IMR-90 (cell line): ENCODE results near the gene NKX6-2. TPM values are rescaled to one million over a fixed set of nuclear protein-coding genes. Genes with fewer than 3 reads are reported as not detected.

Experiments used
- ATAC-seq: fragments of 200-7000 bp; cut with Tn5 transposase; 2 replicates; pipeline ENCODE4 v1.9.1; 2020; ENCODE audit warnings: low read depth, mild to moderate bottlenecking, moderate library complexity
- BruUV-seq: library from RNA; stranded (reverse); fragments of 400-500 nt; replicated peaks from 2 replicates; lab custom pipeline; 2021; lab: Mats Ljungman, UMichigan
- CTCF ChIA-PET: fragments of 300-600 bp; formaldehyde crosslinking; extraction: SDS; loops from one replicate; lab custom pipeline; 2021; ENCODE audit warnings: antibody characterized with exemption; lab: Yijun Ruan, JAX
- POLR2A ChIA-PET: fragments of 300-600 bp; sonication (Branson Sonifier 250); formaldehyde crosslinking; loops from one replicate; lab custom pipeline; 2022; ENCODE audit warnings: antibody characterized with exemption; ENCODE audit not compliant: unreplicated experiment; lab: Charles Lee
- DNase-seq: peaks from one replicate; pipeline ENCODE4 v3.0.0; 2013
- H2AFZ ChIP-seq: replicated peaks from 2 replicates; pipeline ENCODE3; 2013; ENCODE audit warnings: low read length, mild to moderate bottlenecking; ENCODE audit not compliant: poor library complexity
- H2AK5ac ChIP-seq: 2 replicates; pipeline ENCODE4 v1.6.1; 2013; ENCODE audit warnings: low read depth, low read length, inconsistent platforms
- H2AK9ac ChIP-seq: replicated peaks from 2 replicates; pipeline ENCODE3; 2013; ENCODE audit warnings: mild to moderate bottlenecking, low read depth, low read length, moderate library complexity; ENCODE audit not compliant: poor library complexity
- H2BK120ac ChIP-seq: 2 replicates; pipeline ENCODE4 v1.6.1; 2013; ENCODE audit warnings: low read depth, low read length, inconsistent platforms
- H2BK15ac ChIP-seq: 3 replicates; pipeline ENCODE4 v1.6.1; 2013; ENCODE audit warnings: low read depth, low read length, inconsistent platforms
- H2BK20ac ChIP-seq: 2 replicates; pipeline ENCODE4 v1.6.1; 2013; ENCODE audit warnings: low read depth, mild to moderate bottlenecking, inconsistent platforms, low read length, moderate library complexity
- H2BK5ac ChIP-seq: 2 replicates; pipeline ENCODE4 v1.6.1; 2013; ENCODE audit warnings: mild to moderate bottlenecking, low read depth, low read length, inconsistent platforms; ENCODE audit not compliant: poor library complexity, severe bottlenecking
- H3K14ac ChIP-seq: replicated peaks from 2 replicates; pipeline ENCODE4 v1.6.1; 2013; ENCODE audit warnings: low read depth, low read length, inconsistent platforms
- H3K18ac ChIP-seq: 2 replicates; pipeline ENCODE4 v1.6.1; 2013; ENCODE audit warnings: low read depth, low read length, control low read depth
- H3K23ac ChIP-seq: 2 replicates; pipeline ENCODE4 v1.6.1; 2013; ENCODE audit warnings: low read depth, low read length, inconsistent platforms
- H3K27ac ChIP-seq: 2 replicates; pipeline ENCODE4 v1.5.1; 2013; ENCODE audit warnings: mild to moderate bottlenecking, control low read depth, low read length; ENCODE audit not compliant: insufficient read depth
- H3K27me3 ChIP-seq: 2 replicates; pipeline ENCODE4 v1.6.1; 2013; ENCODE audit warnings: low read length; ENCODE audit not compliant: control insufficient read depth, insufficient read depth
- H3K36me3 ChIP-seq: 2 replicates; pipeline ENCODE4 v1.6.1; 2013; ENCODE audit warnings: low read length, mixed read lengths; ENCODE audit not compliant: control insufficient read depth, insufficient read depth
- H3K4ac ChIP-seq: 2 replicates; pipeline ENCODE4 v1.6.1; 2013; ENCODE audit warnings: low read depth, low read length, inconsistent platforms
- H3K4me1 ChIP-seq: 2 replicates; pipeline ENCODE4 v1.6.1; 2013; ENCODE audit warnings: low read length, mixed read lengths; ENCODE audit not compliant: control insufficient read depth, insufficient read depth
- H3K4me2 ChIP-seq: 2 replicates; pipeline ENCODE4 v1.6.1; 2013; ENCODE audit warnings: low read depth, mild to moderate bottlenecking, control low read depth, low read length, moderate library complexity
- H3K4me3 ChIP-seq: 2 replicates; pipeline ENCODE4 v1.5.1; 2013; ENCODE audit warnings: low read depth, mild to moderate bottlenecking, control low read depth, low read length, moderate library complexity; ENCODE audit not compliant: insufficient read depth
- H3K56ac ChIP-seq: 2 replicates; pipeline ENCODE4 v1.6.1; 2013; ENCODE audit warnings: low read length, inconsistent platforms; ENCODE audit not compliant: insufficient read depth; ENCODE audit errors: extremely low read depth
- H3K79me1 ChIP-seq, 2 experiments: 2 replicates each; pipeline ENCODE4 v1.6.1; 2013; ENCODE audit warnings: low read length in 2 of 2, inconsistent platforms in 1 of 2, low read depth in 1 of 2
- H3K9ac ChIP-seq: 2 replicates; pipeline ENCODE4 v1.6.1; 2013; ENCODE audit warnings: low read depth, low read length, control low read depth
- H3K9me1 ChIP-seq: 2 replicates; pipeline ENCODE4 v1.6.1; 2013; ENCODE audit warnings: low read length, inconsistent platforms; ENCODE audit not compliant: insufficient read depth
- H3K9me3 ChIP-seq: 2 replicates; pipeline ENCODE4 v1.6.1; 2013; ENCODE audit warnings: low read length; ENCODE audit not compliant: control insufficient read depth, insufficient read depth
- H4K20me1 ChIP-seq: 2 replicates; pipeline ENCODE4 v1.6.1; 2013; ENCODE audit warnings: low read length, inconsistent platforms; ENCODE audit not compliant: insufficient read depth
- H4K5ac ChIP-seq: 2 replicates; pipeline ENCODE4 v1.6.1; 2013; ENCODE audit warnings: mild to moderate bottlenecking, low read depth, low read length, control low read depth
- H4K8ac ChIP-seq, 2 experiments: 2 replicates each; pipeline ENCODE4 v1.6.1; 2013; ENCODE audit warnings: low read depth in 2 of 2, low read length in 2 of 2, control low read depth in 1 of 2, inconsistent platforms in 1 of 2
- H4K91ac ChIP-seq: 2 replicates; pipeline ENCODE4 v1.6.1; 2013; ENCODE audit warnings: low read depth, low read length, inconsistent platforms; ENCODE audit not compliant: insufficient read depth
- POLR2A ChIP-seq: IDR thresholded peaks from 2 replicates; pipeline ENCODE4 v1.6.1; 2012; ENCODE audit warnings: mild to moderate bottlenecking, low read depth, low read length
- WGBS, 2 experiments: methylation state at CpG; one replicate each; pipeline versions ENCODE4 v1.1.5 to v1.1.7; 2013; ENCODE audit warnings: missing lambda C conversion rate in 2 of 2; ENCODE audit not compliant: insufficient read length in 1 of 2; ENCODE audit errors: extremely low coverage in 2 of 2; 5-methylcytosine and 5-hydroxymethylcytosine counted together
- dilution Hi-C: fragments of 300-500 bp; cut with HindIII; formaldehyde crosslinking; loops from one replicate; pipeline ENCODE4 v1.14.3; 2018; ENCODE audit warnings: low sequenced_read_pairs; ENCODE audit not compliant: unreplicated experiment
- in situ Hi-C: fragments of 300-500 bp; cut with MboI; formaldehyde crosslinking; loops from 3 replicates; pipeline ENCODE4 v1.14.3; 2019; ENCODE audit warnings: low sequenced_read_pairs, inconsistent platforms, mixed read lengths
- intact Hi-C: fragments of 100-400 bp; cut with micrococcal nuclease; formaldehyde crosslinking; loops from 2 replicates; pipeline ENCODE4 v1.10.0; 2022
- polyA plus RNA-seq, 3 experiments: library from polyadenylated mRNA; depleted of rRNA; stranded (reverse); fragments of >200 nt; gene quantifications; 2 replicates each; pipeline ENCODE4 v1.2.3, GENCODE V29; 2012; ENCODE audit warnings: low replicate concordance in 1 of 3
- total RNA-seq: library from RNA; depleted of rRNA; stranded (reverse); fragments of >200 nt; gene quantifications from 2 replicates; pipeline ENCODE4 v1.2.3, GENCODE V29; 2012
- TF ChIP-seq, protein P1 (sequence below): fragments of 150-350 bp; IDR thresholded peaks from 2 replicates; pipeline ENCODE4 v1.6.1; 2016; ENCODE audit warnings: low read depth, mild to moderate bottlenecking, low read length, moderate library complexity, borderline replicate concordance

NKX6-2 gene
- total and polyA plus RNA-seq, 2 of the 4 experiments (the other 2 are of a cell fraction), result not detected

DNA sequence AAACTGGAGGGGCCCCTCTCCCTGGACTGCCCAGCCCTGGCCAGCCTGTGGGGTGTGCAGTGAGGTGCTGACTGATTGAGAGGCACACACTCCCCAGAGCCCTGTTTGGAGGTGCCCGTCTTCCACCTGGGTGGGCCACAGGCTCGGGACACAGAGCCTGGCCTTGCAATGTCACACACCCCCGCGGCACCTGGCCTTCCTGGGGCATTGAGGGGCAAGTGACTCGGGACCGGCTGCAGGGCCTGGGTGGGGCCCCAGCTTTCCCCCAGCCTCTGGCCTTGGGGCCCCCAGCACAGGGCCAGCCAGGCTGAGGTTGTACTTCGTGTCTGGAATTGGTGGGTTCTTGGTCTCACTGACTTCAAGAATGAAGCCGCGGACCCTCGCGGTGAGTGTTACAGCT is 13.9 kb upstream of the NKX6-2 start:
- no peaks in the 10 kb centered on the region for H3K9me1 ChIP-seq
- no peaks in the 10 kb centered on the region for H3K36me3 ChIP-seq
- ATAC-seq (no peak), DNase-seq (no peak)
- no peak overlapping the region for H3K18ac ChIP-seq
- no peaks in the 10 kb centered on the region for H3K79me1 ChIP-seq
- dilution Hi-C loops, result no loop called here
- no peaks in the 10 kb centered on the region for H4K20me1 ChIP-seq
- no peak overlapping the region for H2BK15ac ChIP-seq
- H2AK5ac ChIP-seq, result no peak overlapping the region
- no peaks in the 10 kb centered on the region for H3K4me1 ChIP-seq
- H4K5ac ChIP-seq, result no peak overlapping the region
- no peak overlapping the region for H4K91ac ChIP-seq
- no peak overlapping the region for H3K9ac ChIP-seq
- WGBS, 2 experiments, result 74% methylated on average over 4 of the region's 11 CpGs; no CpG with 5 or more reads in 1 of the 2 experiments
- no TSS peak for BruUV-seq
- peaks cover 12% of the 10 kb centered on the region; the same call in 1 of the 2 replicates for H3K27me3 ChIP-seq
- intact Hi-C loops, result no loop called here
- TF ChIP-seq, protein P1, sequence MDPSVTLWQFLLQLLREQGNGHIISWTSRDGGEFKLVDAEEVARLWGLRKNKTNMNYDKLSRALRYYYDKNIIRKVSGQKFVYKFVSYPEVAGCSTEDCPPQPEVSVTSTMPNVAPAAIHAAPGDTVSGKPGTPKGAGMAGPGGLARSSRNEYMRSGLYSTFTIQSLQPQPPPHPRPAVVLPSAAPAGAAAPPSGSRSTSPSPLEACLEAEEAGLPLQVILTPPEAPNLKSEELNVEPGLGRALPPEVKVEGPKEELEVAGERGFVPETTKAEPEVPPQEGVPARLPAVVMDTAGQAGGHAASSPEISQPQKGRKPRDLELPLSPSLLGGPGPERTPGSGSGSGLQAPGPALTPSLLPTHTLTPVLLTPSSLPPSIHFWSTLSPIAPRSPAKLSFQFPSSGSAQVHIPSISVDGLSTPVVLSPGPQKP, result no peak
- no peak for TF ChIP-seq POLR2A
- H2BK20ac ChIP-seq, result no peak overlapping the region
- H3K14ac ChIP-seq, result no peak overlapping the region
- H3K56ac ChIP-seq, result no peak overlapping the region
- POLR2A ChIA-PET, result no interaction called here
- H3K4me3 ChIP-seq, result no peak overlapping the region
- no peak overlapping the region for H3K27ac ChIP-seq
- no peak overlapping the region for H4K8ac ChIP-seq
- H3K4ac ChIP-seq, result no peak overlapping the region
- no peak overlapping the region for H2BK5ac ChIP-seq
- H2AK9ac ChIP-seq, result no peak overlapping the region
- no peak overlapping the region for H2AFZ ChIP-seq
- H3K4me2 ChIP-seq, result no peak overlapping the region
- CTCF ChIA-PET, result no interaction called here
- in situ Hi-C loops, result no loop called here
- H2BK120ac ChIP-seq, result no peak overlapping the region
- H3K9me3 ChIP-seq, result peaks cover 5% of the 10 kb centered on the region
- H3K23ac ChIP-seq, result no peak overlapping the region
